IPS DF 6.9 (cell line): ENCODE data around the gene NEGR1.

Source experiments
- DNase-seq: peaks from one replicate; pipeline ENCODE4 v3.0.0-alpha.2; 2013; ENCODE audit warnings: low read depth, low spot score
- H3K27ac ChIP-seq: one replicate; pipeline ENCODE4 v1.5.1; 2013; ENCODE audit warnings: low read length, control low read depth
- H3K27me3 ChIP-seq: 2 replicates; pipeline ENCODE4 v1.6.1; 2013; ENCODE audit warnings: mild to moderate bottlenecking, low read length; ENCODE audit not compliant: control insufficient read depth, insufficient read depth
- H3K36me3 ChIP-seq: 2 replicates; pipeline ENCODE4 v1.6.1; 2013; ENCODE audit warnings: low read length; ENCODE audit not compliant: control insufficient read depth, insufficient read depth
- H3K4me1 ChIP-seq: 2 replicates; pipeline ENCODE4 v1.6.1; 2013; ENCODE audit warnings: low read length; ENCODE audit not compliant: control insufficient read depth, insufficient read depth
- H3K4me3 ChIP-seq: 2 replicates; pipeline ENCODE4 v1.5.1; 2013; ENCODE audit warnings: mild to moderate bottlenecking, low read length
- H3K9me3 ChIP-seq: 2 replicates; pipeline ENCODE4 v1.6.1; 2013; ENCODE audit warnings: low read length, inconsistent platforms; ENCODE audit not compliant: control insufficient read depth, insufficient read depth
- WGBS: extraction: QIAGEN DNeasy Blood & Tissue Kit; methylation state at CpG from one replicate; pipeline ENCODE4 v1.1.7; 2013; ENCODE audit warnings: mixed read lengths, missing lambda C conversion rate; ENCODE audit not compliant: insufficient read length, insufficient coverage; 5-methylcytosine and 5-hydroxymethylcytosine counted together

NEGR1 gene

DNA sequence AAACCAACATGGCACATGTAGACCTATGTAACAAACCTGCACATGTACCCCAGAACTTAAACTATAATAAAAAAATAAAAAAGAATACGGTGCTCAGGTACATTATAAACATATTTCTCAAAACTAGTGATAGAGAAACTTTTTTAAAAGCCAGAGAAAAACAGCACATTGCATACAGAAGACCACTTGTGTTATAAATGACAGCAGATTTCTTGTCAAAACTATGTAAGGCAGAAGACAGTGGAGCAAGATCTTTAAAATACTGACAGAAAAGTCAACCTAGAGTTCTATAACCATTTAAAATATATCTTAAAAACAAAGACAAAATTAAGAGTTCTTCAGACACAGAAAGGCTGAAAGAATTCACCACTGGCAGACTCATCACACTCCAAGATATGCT, 144.7 kb downstream of the NEGR1 start:
- Histone ChIP-seq H3K4me3 (no peak overlapping the region), H3K27me3 (no peaks in the 10 kb centered on the region), H3K27ac (no peak overlapping the region), H3K4me1 (no peaks in the 10 kb centered on the region), H3K9me3 (no peaks in the 10 kb centered on the region; the same call in 1 of the 2 replicates), H3K36me3 (no peaks in the 10 kb centered on the region)
- no CpG with 5 or more reads among the region's 1 CpG for WGBS
- no peak for DNase-seq

DNA sequence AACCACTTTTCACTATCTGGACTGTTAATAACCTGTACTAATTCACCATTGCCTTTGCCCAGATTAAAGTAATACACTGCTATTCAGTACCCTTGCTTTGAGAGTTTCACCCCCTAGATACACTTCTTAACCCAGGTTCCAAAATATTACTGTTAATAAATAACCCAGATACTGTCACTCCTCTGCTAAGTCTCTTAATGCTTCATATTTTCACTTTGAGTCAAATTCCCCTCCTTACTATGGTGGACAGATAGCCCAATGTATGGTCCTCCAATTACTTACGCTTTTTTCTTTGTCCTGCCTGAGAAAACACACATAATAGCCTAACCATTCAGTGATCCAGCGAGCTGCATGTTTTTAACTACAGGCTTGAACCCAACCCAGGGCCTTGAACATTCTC, 152.5 kb downstream of the NEGR1 start:
- no CpG with 5 or more reads among the region's 2 CpGs for WGBS

DNA sequence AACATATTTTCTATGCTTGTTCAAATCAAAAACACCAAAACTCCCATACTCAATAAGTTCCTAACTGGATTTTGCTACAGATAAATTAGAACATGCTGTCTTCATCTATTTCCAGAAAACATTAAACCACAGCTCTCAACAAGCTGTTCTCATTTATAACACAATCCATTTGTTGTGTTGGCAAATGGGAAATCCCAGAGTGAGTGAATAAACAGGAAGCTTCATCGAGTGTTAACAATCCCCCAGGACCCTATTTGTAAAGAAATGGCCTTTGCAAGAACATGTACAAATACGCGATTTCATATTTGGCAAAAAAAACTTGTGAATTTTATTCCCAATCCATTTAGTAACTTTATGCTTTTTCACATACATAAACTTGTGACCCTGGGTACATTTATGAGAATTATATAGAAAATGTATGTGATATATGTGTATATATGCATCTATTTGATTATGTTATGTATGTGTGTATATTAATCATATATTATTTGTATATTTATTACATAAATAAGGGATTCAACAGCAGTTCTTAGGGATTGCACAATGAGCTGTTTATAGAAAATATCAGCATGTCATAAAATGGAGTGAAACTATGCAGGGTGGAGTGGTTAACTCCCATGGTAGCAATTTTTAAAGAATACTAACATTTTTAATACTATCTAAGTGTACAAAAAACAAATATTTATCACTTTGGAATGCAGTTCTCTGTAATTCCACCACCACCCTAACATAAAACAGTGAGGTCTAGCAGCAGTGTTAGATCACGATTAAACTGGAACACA, 160.0 kb downstream of the NEGR1 start:
- no peak overlapping the region for H3K4me3 ChIP-seq
- WGBS = no CpG with 5 or more reads among the region's 4 CpGs
- no peaks in the 10 kb centered on the region for H3K9me3 ChIP-seq
- no peaks in the 10 kb centered on the region for H3K36me3 ChIP-seq
- no peak overlapping the region for H3K27ac ChIP-seq
- H3K27me3 ChIP-seq = no peaks in the 10 kb centered on the region
- DNase-seq = no peak
- H3K4me1 ChIP-seq = no peaks in the 10 kb centered on the region

More for the DNA sequence above, 152.5 kb downstream of the NEGR1 start:
- Histone ChIP-seq H3K27ac (no peak overlapping the region), H3K27me3 (no peaks in the 10 kb centered on the region), H3K4me1 (no peaks in the 10 kb centered on the region), H3K36me3 (no peaks in the 10 kb centered on the region), H3K9me3 (no peaks in the 10 kb centered on the region), H3K4me3 (no peak overlapping the region)
- DNase-seq = no peak

DNA sequence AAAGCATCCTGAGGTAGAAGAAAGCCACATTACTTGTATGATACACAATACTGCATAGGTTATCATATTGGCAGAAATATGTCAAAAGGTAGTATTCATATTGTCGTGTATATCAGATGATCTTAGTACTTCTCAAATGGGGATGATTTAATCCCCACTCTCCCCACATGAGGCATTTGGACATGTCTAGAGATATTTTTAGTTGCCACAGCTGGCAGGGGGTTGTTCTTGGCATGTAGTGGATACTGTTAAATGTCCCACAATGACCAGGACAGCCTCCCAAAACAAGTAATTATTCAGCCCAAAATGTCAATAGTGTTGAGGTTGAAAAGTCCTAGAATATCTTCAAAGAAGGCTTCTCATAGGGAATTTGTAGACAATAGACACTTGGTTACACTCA, 162.8 kb downstream of the NEGR1 start:
- H3K9me3 ChIP-seq = no peaks in the 10 kb centered on the region
- DNase-seq = no peak
- no CpG with 5 or more reads among the region's 1 CpG for WGBS
- H3K4me3 ChIP-seq = no peak overlapping the region
- no peaks in the 10 kb centered on the region for H3K36me3 ChIP-seq
- H3K27me3 ChIP-seq = no peaks in the 10 kb centered on the region
- no peaks in the 10 kb centered on the region for H3K4me1 ChIP-seq
- H3K27ac ChIP-seq = no peak overlapping the region

DNA sequence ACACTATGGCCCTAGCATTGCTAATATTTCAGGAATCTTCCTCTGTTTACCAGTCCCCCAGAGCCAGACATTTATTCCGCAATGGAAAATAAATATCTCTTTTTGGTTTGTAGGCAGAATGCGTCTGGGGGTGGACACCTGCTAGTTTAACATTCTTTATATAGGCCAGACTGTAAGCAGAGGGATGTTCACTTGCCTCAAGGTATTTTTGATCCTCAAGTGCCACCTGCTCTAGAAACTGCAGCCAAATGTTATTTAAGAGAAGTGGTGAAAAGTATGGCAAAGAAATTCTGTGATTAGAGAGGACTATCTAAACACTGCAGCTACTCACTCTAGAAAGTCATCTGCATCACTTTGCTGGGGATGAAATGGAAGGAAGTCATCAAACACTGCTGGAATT, 164.7 kb downstream of the NEGR1 start:
- H3K9me3 ChIP-seq = no peaks in the 10 kb centered on the region
- H3K4me1 ChIP-seq = no peaks in the 10 kb centered on the region
- no peaks in the 10 kb centered on the region for H3K36me3 ChIP-seq
- no peak overlapping the region for H3K27ac ChIP-seq
- no peak for DNase-seq
- WGBS = no CpG with 5 or more reads among the region's 2 CpGs
- H3K4me3 ChIP-seq = no peak overlapping the region
- H3K27me3 ChIP-seq = no peaks in the 10 kb centered on the region

DNA sequence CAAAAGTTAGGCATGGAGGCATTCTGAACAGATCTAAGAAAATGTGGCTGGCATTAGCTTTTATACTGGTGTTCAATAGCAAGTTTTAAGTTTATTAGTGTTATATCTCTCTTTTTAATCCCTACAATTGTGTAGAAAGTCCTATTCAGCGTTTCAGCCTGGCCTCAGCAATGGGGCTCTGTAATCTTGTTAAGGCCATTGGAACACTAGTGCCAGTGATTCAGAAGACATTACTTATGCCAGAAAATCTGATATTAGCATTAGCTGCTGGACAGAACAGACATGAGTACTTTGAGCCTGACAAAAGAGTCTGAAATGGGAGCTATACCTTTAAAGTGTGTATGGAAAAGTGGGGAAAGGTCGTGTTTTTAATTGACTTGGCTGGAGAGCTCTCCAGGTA, 167.0 kb downstream of the NEGR1 start:
- Histone ChIP-seq H3K36me3 (no peaks in the 10 kb centered on the region), H3K27ac (no peak overlapping the region)
- WGBS = no CpG with 5 or more reads among the region's 2 CpGs

DNA sequence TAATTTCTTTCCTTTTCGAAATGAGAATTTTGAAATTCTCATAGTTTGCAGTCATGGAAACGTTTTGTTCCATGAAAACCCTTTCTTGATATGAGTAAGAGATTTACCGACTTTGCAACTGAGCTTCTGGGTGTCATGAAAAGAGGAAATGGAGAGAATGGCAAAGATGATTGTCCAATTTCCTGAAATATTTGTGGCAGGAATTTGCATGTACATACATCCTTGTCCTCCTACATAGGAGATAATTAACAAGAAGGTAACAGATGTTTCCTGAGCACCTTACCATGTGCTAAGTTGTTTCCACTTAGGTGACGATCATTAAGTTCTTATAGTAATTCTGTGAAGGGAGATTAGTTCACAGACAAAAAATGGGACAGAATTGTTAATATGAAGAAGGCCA, 170.7 kb downstream of the NEGR1 start:
- Histone ChIP-seq H3K27me3 (no peaks in the 10 kb centered on the region), H3K4me1 (no peaks in the 10 kb centered on the region), H3K9me3 (no peaks in the 10 kb centered on the region), H3K27ac (no peak overlapping the region), H3K36me3 (no peaks in the 10 kb centered on the region), H3K4me3 (no peak overlapping the region)
- no CpG with 5 or more reads among the region's 4 CpGs for WGBS
- no peak for DNase-seq

More for the DNA sequence above, 167.0 kb downstream of the NEGR1 start:
- Histone ChIP-seq H3K9me3 (no peaks in the 10 kb centered on the region), H3K27me3 (no peaks in the 10 kb centered on the region), H3K4me1 (no peaks in the 10 kb centered on the region), H3K4me3 (no peak overlapping the region)
- no peak for DNase-seq

DNA sequence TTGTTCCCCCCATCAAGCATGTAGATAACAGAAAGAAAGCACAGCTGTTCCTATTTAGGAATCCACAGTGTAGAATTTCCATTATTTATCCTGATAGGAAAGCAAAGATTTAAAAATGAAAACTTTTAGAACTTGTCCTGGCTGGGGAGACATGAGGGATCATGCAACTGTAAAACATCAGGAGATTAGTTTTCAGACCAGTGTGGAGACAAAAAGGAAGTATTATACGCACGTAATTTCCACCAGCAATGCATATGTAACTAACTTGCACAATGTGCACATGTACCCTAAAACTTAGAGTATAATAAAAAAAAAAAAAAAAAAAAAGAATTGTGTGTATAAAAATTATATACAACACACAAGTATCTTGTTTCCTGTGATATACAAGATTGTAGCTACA, 172.4 kb downstream of the NEGR1 start:
- Histone ChIP-seq H3K9me3 (no peaks in the 10 kb centered on the region), H3K36me3 (no peaks in the 10 kb centered on the region), H3K27me3 (no peaks in the 10 kb centered on the region), H3K4me3 (no peak overlapping the region), H3K4me1 (no peaks in the 10 kb centered on the region), H3K27ac (no peak overlapping the region)
- no CpG with 5 or more reads among the region's 2 CpGs for WGBS
- no peak for DNase-seq

DNA sequence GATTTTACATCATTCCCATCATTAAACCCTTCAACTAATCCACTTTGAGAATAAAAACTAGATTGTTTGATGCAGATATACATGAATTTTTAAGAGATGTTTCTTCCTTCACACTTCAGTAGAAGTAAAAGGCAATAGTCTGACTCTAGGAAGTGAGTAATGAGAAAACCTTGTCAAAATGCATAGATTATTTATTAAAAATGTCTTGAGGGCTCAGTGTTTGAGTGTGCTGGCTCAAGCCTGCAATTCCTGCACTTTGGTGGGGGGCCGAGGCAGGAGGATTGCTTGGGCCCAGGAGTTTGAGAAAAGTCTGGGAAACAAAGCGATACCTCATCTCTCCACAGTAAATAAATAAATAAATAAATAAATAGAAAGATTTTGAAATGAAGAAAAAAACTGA, 177.1 kb downstream of the NEGR1 start:
- Histone ChIP-seq H3K4me3 (no peak overlapping the region), H3K4me1 (no peaks in the 10 kb centered on the region), H3K27ac (no peak overlapping the region), H3K27me3 (no peaks in the 10 kb centered on the region), H3K36me3 (no peaks in the 10 kb centered on the region), H3K9me3 (no peaks in the 10 kb centered on the region)
- WGBS = no CpG with 5 or more reads among the region's 2 CpGs
- DNase-seq = no peak

DNA sequence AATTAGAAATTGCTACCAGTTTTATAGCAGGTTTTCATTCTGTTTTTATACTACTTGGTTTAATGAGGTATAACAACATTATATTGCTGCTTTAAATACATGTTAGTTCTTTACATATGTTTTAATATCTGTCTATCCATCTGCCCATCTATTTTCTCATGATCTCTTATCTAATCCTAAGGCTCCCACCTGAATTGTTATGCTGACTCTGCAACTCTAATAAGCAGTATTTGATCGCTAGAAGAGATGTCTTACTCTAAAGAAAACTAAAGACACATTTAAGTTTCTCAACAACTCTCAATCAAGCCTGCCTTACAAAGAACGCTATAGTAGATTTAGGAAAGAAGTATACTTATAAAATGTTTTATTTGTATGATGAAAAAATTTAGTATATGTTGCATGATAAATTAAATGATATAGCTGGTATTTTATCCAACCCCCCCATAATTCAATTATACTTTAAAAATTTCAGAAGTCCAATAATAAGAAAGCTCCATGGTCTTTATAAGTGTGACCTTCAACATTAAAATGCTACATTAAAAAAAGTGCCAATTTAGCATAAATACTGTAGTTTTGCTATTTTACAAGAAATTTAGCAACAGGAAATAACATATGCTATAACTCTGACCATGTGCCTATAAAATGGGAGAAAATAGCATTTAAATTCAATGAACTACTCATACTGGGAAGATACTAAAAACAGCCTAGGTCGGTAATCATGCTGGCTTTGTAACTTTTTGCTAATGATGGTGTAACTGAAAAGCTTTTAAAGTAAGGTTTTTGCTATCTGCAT, 180.3 kb downstream of the NEGR1 start:
- Histone ChIP-seq H3K27ac (no peak overlapping the region), H3K4me1 (no peaks in the 10 kb centered on the region), H3K4me3 (no peak overlapping the region), H3K27me3 (no peaks in the 10 kb centered on the region), H3K36me3 (no peaks in the 10 kb centered on the region), H3K9me3 (no peaks in the 10 kb centered on the region)
- no peak for DNase-seq
- no CpG with 5 or more reads among the region's 3 CpGs for WGBS
